AG10803 (cell line): ENCODE results near the gene TMEM39B.
A peak's percentile ranks its signal among the peaks of the same experiment; 100 is the strongest.
"Not testable (repeated sequence)": the region's sequence is repeated elsewhere in the genome, so short reads cannot be mapped to it uniquely, and the experiment has no call there.

Experiments
- DNase-seq: peaks from one replicate; pipeline ENCODE4 v3.0.0; 2010; ENCODE audit warnings: low read depth
- H3K4me3 ChIP-seq: 2 replicates; pipeline ENCODE4 v1.5.1; 2011; ENCODE audit warnings: mild to moderate bottlenecking, low read length, control low read depth
- CTCF ChIP-seq: conservative IDR thresholded peaks from 2 replicates; pipeline ENCODE4 v1.5.1; 2011; ENCODE audit warnings: mild to moderate bottlenecking, low read length, control low read depth, inconsistent platforms

TMEM39B gene

GRCh38 chr1:32052887-32053286, 19.9 kb upstream of the TMEM39B start:
- no peak for TF ChIP-seq CTCF
- no peak overlapping the region for H3K4me3 ChIP-seq
- DNase-seq, result no peak

DNA sequence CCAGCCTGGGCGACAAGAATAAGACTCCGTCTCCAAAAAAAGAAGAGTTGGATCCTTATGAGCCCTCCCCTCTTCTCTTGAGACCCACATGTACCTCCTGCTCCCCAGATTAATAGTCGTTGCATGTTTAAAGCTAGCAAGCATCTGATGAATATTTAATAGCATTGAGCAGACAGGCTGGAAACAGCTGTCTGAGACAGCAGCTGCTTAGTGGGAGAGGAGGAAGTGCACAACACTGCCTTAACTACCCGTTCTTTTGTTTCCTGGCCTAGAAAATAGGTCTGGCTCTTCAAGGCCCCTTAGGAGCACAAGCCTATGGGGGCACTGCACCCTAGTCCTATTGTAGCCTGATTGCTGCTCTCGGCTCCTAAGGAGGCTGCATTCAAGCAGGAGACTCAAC, 17.3 kb upstream of the TMEM39B start:
- TF ChIP-seq CTCF, result no peak
- no peak for DNase-seq

GRCh38 chr1:32056598-32056997, 16.1 kb upstream of the TMEM39B start:
- no peak for TF ChIP-seq CTCF
- no peak overlapping the region for H3K4me3 ChIP-seq
- DNase-seq, result no peak

More for the DNA sequence above, 17.3 kb upstream of the TMEM39B start:
- H3K4me3 ChIP-seq, result no peak overlapping the region

DNA sequence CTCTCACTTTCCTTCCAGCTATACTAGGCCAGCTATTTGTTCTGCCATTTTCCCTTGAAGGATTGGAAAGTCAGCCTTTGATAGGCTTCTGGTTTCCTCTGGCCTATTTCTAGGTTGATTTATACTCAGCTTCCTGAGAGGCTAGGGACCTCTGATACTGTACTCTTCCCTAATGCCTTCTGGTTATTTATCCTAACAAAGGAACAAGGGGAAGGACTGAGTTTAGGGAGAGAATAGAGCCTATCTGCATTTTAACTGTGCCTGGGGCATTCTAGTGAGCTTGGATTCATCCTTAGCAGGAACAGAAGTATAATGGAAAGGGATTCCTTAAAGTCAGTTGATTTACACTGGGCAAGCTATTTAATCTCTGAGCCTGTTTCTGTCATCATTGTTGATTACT, 11.8 kb upstream of the TMEM39B start:
- no peak overlapping the region for H3K4me3 ChIP-seq
- no peak for TF ChIP-seq CTCF
- DNase-seq, result no peak

- no peak for TF ChIP-seq CTCF
- H3K4me3 ChIP-seq, result no peak overlapping the region
- peak; percentile 47 for DNase-seq
Observed at GRCh38 chr1:32062867-32063230, 9.9 kb upstream of the TMEM39B start.

DNA sequence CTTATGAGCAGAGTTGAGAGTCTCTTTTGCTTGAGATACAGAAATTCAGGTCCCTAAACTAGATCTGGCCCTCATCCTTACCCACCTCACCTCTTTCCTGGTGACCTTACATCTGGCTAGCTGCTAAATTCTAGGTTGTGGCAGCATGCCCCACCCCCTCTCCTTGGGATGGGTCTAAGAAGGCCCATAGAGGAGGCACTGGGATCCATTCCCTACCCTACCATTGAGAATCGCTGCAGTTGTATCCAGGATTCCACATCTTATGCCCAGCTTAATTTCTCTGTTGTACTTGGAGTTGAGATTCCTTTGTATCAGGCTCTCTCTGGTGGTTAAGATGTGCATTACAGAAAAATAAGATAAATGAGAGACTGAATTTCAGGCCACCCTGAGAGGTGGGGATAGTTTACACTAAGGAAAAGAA, 9.5 kb upstream of the TMEM39B start:
- peak; percentile 74 for DNase-seq
- H3K4me3 ChIP-seq, result no peak overlapping the region
- TF ChIP-seq CTCF, result peak; percentile 76

GRCh38 chr1:32065613-32066488, 6.9 kb upstream of the TMEM39B start:
- not testable (repeated sequence) for H3K4me3 ChIP-seq, DNase-seq
